Nephron (organoid): ENCODE measurements around the gene B4GALT6.

Experiments
- H3K27ac Mint-ChIP-seq, 3 experiments: 2 replicates each; pipeline ENCODE4 v1.8.0; 2020; ENCODE audit warnings: mixed read lengths in 3 of 3, mild to moderate bottlenecking in 2 of 3, moderate library complexity in 1 of 3
- H3K27me3 Mint-ChIP-seq: 2 replicates; pipeline ENCODE4 v1.8.0; 2021; ENCODE audit warnings: low read depth, mild to moderate bottlenecking, moderate library complexity, mixed read lengths
- H3K36me3 Mint-ChIP-seq: 2 replicates; pipeline ENCODE4 v1.8.0; 2020; ENCODE audit warnings: low read depth, mixed read lengths
- H3K4me1 Mint-ChIP-seq: 2 replicates; pipeline ENCODE4 v1.8.0; 2020; ENCODE audit warnings: mixed read lengths
- H3K4me3 Mint-ChIP-seq, 3 experiments: 2 replicates each; pipeline ENCODE4 v1.8.0; 2020; ENCODE audit warnings: mild to moderate bottlenecking in 3 of 3, mixed read lengths in 3 of 3, moderate library complexity in 2 of 3
- H3K9me3 Mint-ChIP-seq: 2 replicates; pipeline ENCODE4 v1.8.0; 2020; ENCODE audit warnings: mixed read lengths
- TF ChIP-seq, protein P1 (sequence below), 3 experiments: fragments of 200-600 bp; sonication (generic); IDR thresholded peaks; one replicate each; pipeline ENCODE4 v1.5.0; 2021; ENCODE audit warnings: antibody characterized with exemption in 3 of 3; ENCODE audit not compliant: unreplicated experiment in 3 of 3

The B4GALT6 gene

GRCh38 chr18:31647127-31647753 is 37.1 kb downstream of the B4GALT6 start:
- Mint-ChIP-seq H3K4me1 (peaks cover 15% of the 10 kb centered on the region), H3K27ac (no peak overlapping the region), H3K9me3 (no peaks in the 10 kb centered on the region), H3K27me3 (no peaks in the 10 kb centered on the region), H3K4me3 (no peak overlapping the region), H3K36me3 (peaks cover 3% of the 10 kb centered on the region)
- TF ChIP-seq, protein P1, sequence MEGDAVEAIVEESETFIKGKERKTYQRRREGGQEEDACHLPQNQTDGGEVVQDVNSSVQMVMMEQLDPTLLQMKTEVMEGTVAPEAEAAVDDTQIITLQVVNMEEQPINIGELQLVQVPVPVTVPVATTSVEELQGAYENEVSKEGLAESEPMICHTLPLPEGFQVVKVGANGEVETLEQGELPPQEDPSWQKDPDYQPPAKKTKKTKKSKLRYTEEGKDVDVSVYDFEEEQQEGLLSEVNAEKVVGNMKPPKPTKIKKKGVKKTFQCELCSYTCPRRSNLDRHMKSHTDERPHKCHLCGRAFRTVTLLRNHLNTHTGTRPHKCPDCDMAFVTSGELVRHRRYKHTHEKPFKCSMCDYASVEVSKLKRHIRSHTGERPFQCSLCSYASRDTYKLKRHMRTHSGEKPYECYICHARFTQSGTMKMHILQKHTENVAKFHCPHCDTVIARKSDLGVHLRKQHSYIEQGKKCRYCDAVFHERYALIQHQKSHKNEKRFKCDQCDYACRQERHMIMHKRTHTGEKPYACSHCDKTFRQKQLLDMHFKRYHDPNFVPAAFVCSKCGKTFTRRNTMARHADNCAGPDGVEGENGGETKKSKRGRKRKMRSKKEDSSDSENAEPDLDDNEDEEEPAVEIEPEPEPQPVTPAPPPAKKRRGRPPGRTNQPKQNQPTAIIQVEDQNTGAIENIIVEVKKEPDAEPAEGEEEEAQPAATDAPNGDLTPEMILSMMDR (IDR thresholded peaks at IDR 0.05; ENCODE audit: unreplicated experiment in 3 of 3) = no peak

- TF ChIP-seq, protein P1 (IDR thresholded peaks at IDR 0.05; ENCODE audit: unreplicated experiment in 3 of 3) = no peak
- H3K36me3 Mint-ChIP-seq = peaks cover 3% of the 10 kb centered on the region
- H3K4me1 Mint-ChIP-seq = peaks cover 15% of the 10 kb centered on the region
- no peak overlapping the region for H3K4me3 Mint-ChIP-seq
- H3K9me3 Mint-ChIP-seq = no peaks in the 10 kb centered on the region
- no peak overlapping the region for H3K27ac Mint-ChIP-seq
- H3K27me3 Mint-ChIP-seq = no peaks in the 10 kb centered on the region
These were observed 37.9 kb downstream of the B4GALT6 start for GRCh38 chr18:31646332-31647126.

DNA sequence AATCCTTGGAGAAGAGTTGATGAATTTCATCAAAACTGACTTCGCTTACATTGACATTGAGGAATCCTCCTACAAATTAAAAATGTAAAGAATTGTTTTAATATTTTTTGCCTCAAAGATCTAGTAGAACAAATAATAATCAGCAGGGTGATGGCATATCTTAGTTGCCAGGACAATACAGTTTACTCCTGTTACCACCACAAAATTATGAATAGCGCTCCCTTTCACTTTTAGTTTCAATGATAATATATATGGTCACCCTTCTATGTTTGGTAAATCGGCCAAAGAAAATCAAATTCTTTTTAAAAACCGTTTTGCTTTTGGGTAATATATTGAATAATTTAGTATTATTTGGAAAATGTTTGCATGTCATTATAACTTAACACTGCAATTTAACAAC is 39.0 kb downstream of the B4GALT6 start:
- TF ChIP-seq, protein P1 (IDR thresholded peaks at IDR 0.05; ENCODE audit: unreplicated experiment in 3 of 3) = no peak
- no peak overlapping the region for H3K27ac Mint-ChIP-seq
- H3K4me3 Mint-ChIP-seq = no peak overlapping the region
- H3K36me3 Mint-ChIP-seq = peaks cover 3% of the 10 kb centered on the region
- H3K27me3 Mint-ChIP-seq = no peaks in the 10 kb centered on the region
- peaks cover 15% of the 10 kb centered on the region for H3K4me1 Mint-ChIP-seq
- no peaks in the 10 kb centered on the region for H3K9me3 Mint-ChIP-seq

DNA sequence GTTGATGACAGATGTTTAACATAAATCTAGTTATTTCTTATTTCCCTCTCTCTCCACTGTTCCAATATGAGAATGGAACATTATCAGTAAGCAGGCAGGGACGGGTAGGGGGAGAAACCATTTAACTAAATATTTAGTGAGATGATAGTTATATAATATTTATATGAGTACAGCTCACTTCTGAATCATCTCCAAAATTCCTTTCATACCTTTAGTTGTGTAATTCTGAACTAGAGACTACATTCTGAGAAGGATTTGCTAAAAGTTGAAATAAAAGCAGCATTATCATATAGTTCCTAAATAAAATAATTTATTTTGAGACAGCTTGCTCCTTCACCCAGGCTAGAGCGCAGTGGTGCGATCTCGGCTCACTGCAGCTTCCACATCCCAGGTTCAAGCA is 41.4 kb downstream of the B4GALT6 start:
- Mint-ChIP-seq H3K9me3 (no peaks in the 10 kb centered on the region), H3K36me3 (peaks cover 13% of the 10 kb centered on the region), H3K27me3 (no peaks in the 10 kb centered on the region), H3K27ac (no peak overlapping the region), H3K4me3 (no peak overlapping the region), H3K4me1 (peaks cover 10% of the 10 kb centered on the region)
- TF ChIP-seq, protein P1 (IDR thresholded peaks at IDR 0.05; ENCODE audit: unreplicated experiment in 3 of 3) = no peak

- no peaks in the 10 kb centered on the region for H3K4me1 Mint-ChIP-seq
- H3K4me3 Mint-ChIP-seq = no peak overlapping the region
- peaks cover 3% of the 10 kb centered on the region for H3K9me3 Mint-ChIP-seq
- TF ChIP-seq, protein P1 (IDR thresholded peaks at IDR 0.05; ENCODE audit: unreplicated experiment in 3 of 3) = no peak
- no peak overlapping the region for H3K27ac Mint-ChIP-seq
- no peaks in the 10 kb centered on the region for H3K27me3 Mint-ChIP-seq
- H3K36me3 Mint-ChIP-seq = peaks cover 35% of the 10 kb centered on the region
These were observed 46.9 kb downstream of the B4GALT6 start for GRCh38 chr18:31637445-31637844.
